Muscle of back (tissue), 13 donors: ENCODE data around the gene OR2C1. TPM values are rescaled to one million over a fixed set of nuclear protein-coding genes. Genes with fewer than 3 reads are reported as not detected.

ENCODE experiments used
- DNase-seq, 3 donors: peaks; one replicate each; pipeline versions ENCODE4 v3.0.0 to v3.0.0-alpha.2; 2013
- long read RNA-seq, 9 donors: transcript quantifications; one replicate each; lab custom pipeline, GENCODE V29; 2026
- polyA plus RNA-seq, 10 donors: library from polyadenylated mRNA; unstranded; fragments of 120-200 nt; gene quantifications; one replicate each; pipeline ENCODE4 v1.2.1, GENCODE V29; 2013; ENCODE audit not compliant: insufficient read length in 10 of 10

Gene OR2C1
- polyA plus RNA-seq = under 1 TPM in 8 of 10 donors, not detected in 2; 0.20 to 0.50 (median 0.24) TPM
- long read RNA-seq, donor 1 = 0 reads
- long read RNA-seq, donor 2 = 0 reads
- long read RNA-seq, donor 3, partial matches to known transcripts = 0 of 1 reads
- long read RNA-seq, donor 3, other reads (novel, unspliced or antisense) = 0 of 1 reads
- long read RNA-seq, donor 4 = 0 reads
- long read RNA-seq, donor 5 = 0 reads
- long read RNA-seq, donor 6 = 0 reads
- long read RNA-seq, donor 7 = 0 reads
- long read RNA-seq, donor 8 = 0 reads
- long read RNA-seq, donor 9 = 0 reads

GRCh38 chr16:3355589-3355988 is at the start of gene OR2C1:
Gene OR2C1, plus strand, starts transcription at chr16:3355889. Its CDS starts 52 bp downstream, at chr16:3355941.
- no peak for DNase-seq

GRCh38 chr16:3306078-3306477 is 49.6 kb upstream of the OR2C1 start:
- DNase-seq = no peak

- DNase-seq = no peak
Observed at GRCh38 chr16:3311496-3311895, 44.2 kb upstream of the OR2C1 start.

GRCh38 chr16:3317315-3317999 is 38.2 kb upstream of the OR2C1 start:
- DNase-seq = no peak

- no peak for DNase-seq
Observed at GRCh38 chr16:3321816-3322215, 33.9 kb upstream of the OR2C1 start.

GRCh38 chr16:3327514-3327913 is 28.2 kb upstream of the OR2C1 start:
- DNase-seq = no peak

- DNase-seq = no peak
Observed at GRCh38 chr16:3328104-3328503, 27.6 kb upstream of the OR2C1 start.

- no peak for DNase-seq
Observed at GRCh38 chr16:3328643-3329042, 27.0 kb upstream of the OR2C1 start.

GRCh38 chr16:3346041-3346440 is 9.6 kb upstream of the OR2C1 start:
- no peak for DNase-seq

- no peak for DNase-seq
Observed at GRCh38 chr16:3347586-3347985, 8.1 kb upstream of the OR2C1 start.

GRCh38 chr16:3348547-3349167 is 7.0 kb upstream of the OR2C1 start:
- no peak for DNase-seq

GRCh38 chr16:3349175-3349574 is 6.5 kb upstream of the OR2C1 start:
- no peak for DNase-seq

- DNase-seq = no peak
Observed at GRCh38 chr16:3356118-3356517, 429 bp downstream of the OR2C1 start.

GRCh38 chr16:3358871-3359270 is 3.2 kb downstream of the OR2C1 start:
- DNase-seq = no peak

GRCh38 chr16:3362931-3363330 is 7.2 kb downstream of the OR2C1 start:
- DNase-seq = no peak

- no peak for DNase-seq
Observed at GRCh38 chr16:3363793-3364192, 8.1 kb downstream of the OR2C1 start.

- DNase-seq = peak; percentile 87 to 93 (median 89)
Observed at GRCh38 chr16:3364774-3365427, 9.2 kb downstream of the OR2C1 start.

GRCh38 chr16:3369073-3369472 is 13.4 kb downstream of the OR2C1 start:
- no peak for DNase-seq

- DNase-seq = no peak
Observed at GRCh38 chr16:3375680-3376079, 20.0 kb downstream of the OR2C1 start.

GRCh38 chr16:3377917-3378316 is 22.2 kb downstream of the OR2C1 start:
- DNase-seq = no peak

- DNase-seq = no peak
Observed at GRCh38 chr16:3383045-3383448, 27.4 kb downstream of the OR2C1 start.

GRCh38 chr16:3388325-3388724 is 32.6 kb downstream of the OR2C1 start:
- DNase-seq = no peak
